Measurements from ENCODE around the gene SLC22A16. TPM values are rescaled to one million over a fixed set of nuclear protein-coding genes. Genes with fewer than 3 reads are reported as not detected.

SLC22A16 gene
- total and polyA plus RNA-seq, 2 experiments from 2014 or later: not detected

DNA sequence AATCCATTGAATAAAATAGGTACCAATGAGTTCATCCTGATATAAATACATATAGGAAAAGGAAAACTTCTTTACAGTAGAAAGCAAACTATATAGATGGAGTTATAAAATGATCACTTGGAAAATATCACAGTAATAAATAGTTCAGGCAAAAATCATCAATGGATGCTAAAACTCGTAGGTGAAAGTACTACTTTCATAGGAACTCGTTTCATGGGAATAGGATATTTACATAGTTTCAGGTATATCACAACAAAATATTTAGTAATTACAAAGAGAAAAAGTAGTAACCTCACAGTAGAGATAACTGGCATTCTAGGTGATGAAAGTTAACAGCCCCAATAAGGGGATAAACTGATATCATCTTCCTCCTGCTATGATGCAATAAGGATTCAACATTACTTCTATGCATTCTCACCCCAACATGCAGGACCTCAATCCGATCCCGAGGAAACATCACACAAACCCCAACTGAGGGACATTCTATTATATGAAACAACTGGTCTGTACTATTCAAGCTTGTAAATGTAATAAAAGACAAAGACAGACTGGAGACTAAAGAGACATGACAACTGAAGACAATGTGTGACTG, 74.7 kb downstream of the SLC22A16 start:
- TF ChIP-seq EZH2phosphoT487 (IDR thresholded peaks at IDR 0.05; ENCODE audit: low read depth, severe bottlenecking, unreplicated experiment) (no peak), EZH2 (IDR thresholded peaks at IDR 0.05; ENCODE audit: borderline replicate concordance) (no peak)
- TF ChIP-seq, protein P1, sequence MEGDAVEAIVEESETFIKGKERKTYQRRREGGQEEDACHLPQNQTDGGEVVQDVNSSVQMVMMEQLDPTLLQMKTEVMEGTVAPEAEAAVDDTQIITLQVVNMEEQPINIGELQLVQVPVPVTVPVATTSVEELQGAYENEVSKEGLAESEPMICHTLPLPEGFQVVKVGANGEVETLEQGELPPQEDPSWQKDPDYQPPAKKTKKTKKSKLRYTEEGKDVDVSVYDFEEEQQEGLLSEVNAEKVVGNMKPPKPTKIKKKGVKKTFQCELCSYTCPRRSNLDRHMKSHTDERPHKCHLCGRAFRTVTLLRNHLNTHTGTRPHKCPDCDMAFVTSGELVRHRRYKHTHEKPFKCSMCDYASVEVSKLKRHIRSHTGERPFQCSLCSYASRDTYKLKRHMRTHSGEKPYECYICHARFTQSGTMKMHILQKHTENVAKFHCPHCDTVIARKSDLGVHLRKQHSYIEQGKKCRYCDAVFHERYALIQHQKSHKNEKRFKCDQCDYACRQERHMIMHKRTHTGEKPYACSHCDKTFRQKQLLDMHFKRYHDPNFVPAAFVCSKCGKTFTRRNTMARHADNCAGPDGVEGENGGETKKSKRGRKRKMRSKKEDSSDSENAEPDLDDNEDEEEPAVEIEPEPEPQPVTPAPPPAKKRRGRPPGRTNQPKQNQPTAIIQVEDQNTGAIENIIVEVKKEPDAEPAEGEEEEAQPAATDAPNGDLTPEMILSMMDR (IDR thresholded peaks at IDR 0.05; ENCODE audit: poor library complexity): no peak
- H3K4me3 ChIP-seq: no peak overlapping the region
- no peaks in the 10 kb centered on the region for H3K9me3 ChIP-seq (ENCODE audit: low read depth)

DNA sequence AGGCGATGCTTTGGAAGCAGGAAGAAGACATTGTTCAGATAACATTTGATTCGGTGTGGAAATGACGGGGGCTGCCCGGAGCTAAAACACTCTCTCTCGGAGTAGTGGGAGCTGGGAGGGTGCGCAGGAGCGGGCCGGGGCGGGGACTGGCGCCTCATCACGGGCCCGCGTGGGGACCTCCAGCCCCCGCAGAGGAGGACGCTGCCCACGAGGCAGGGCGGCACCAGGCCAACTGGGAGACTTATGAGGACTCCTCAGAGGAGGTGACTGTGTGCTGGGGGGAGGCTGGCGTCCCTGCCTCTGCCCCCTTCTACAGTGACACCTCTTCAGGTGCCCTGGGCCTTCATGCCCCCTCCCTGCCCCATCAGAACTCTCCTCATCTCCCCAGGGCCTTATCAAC, 76.2 kb downstream of the SLC22A16 start:
- Histone ChIP-seq H3K27me3 (no peaks in the 10 kb centered on the region), H3K79me2 (no peaks in the 10 kb centered on the region), H3K4me2 (no peak overlapping the region), H3K4me1 (ENCODE audit: insufficient read depth) (no peaks in the 10 kb centered on the region), H3K9me2 (replicated peaks; ENCODE audit: insufficient read depth) (no peaks in the 10 kb centered on the region), H3K4me3 (no peak overlapping the region), H3K36me3 (replicated peaks; ENCODE audit: insufficient read depth, low read depth) (no peaks in the 10 kb centered on the region), H3K27ac (no peak overlapping the region), H4K20me1 (ENCODE audit: insufficient read depth, poor library complexity, severe bottlenecking) (no peaks in the 10 kb centered on the region), H3K9me3 (ENCODE audit: low read depth) (no peaks in the 10 kb centered on the region), H2AFZ (no peak overlapping the region)
- DNase-seq (ENCODE audit: low spot score): no peak
- TF ChIP-seq EZH2 (IDR thresholded peaks at IDR 0.05; ENCODE audit: borderline replicate concordance): no peak
- TF ChIP-seq EZH2phosphoT487 (IDR thresholded peaks at IDR 0.05; ENCODE audit: low read depth, severe bottlenecking, unreplicated experiment): no peak
- WGBS (ENCODE audit: low lambda C conversion rate, missing lambda C conversion rate): 95% methylated on average over 18 of the region's 18 CpGs

More for the DNA sequence above, 74.7 kb downstream of the SLC22A16 start:
- no peak for DNase-seq (ENCODE audit: low spot score)
- no peaks in the 10 kb centered on the region for H3K36me3 ChIP-seq (replicated peaks; ENCODE audit: insufficient read depth, low read depth)
- H3K27ac ChIP-seq: no peak overlapping the region
- H2AFZ ChIP-seq: no peak overlapping the region
- no peak overlapping the region for H3K4me2 ChIP-seq
- H3K9me2 ChIP-seq (replicated peaks; ENCODE audit: insufficient read depth): no peaks in the 10 kb centered on the region
- no peaks in the 10 kb centered on the region for H4K20me1 ChIP-seq (ENCODE audit: insufficient read depth, poor library complexity, severe bottlenecking)
- no peaks in the 10 kb centered on the region for H3K27me3 ChIP-seq
- no peaks in the 10 kb centered on the region for H3K4me1 ChIP-seq (ENCODE audit: insufficient read depth)
- WGBS (ENCODE audit: low lambda C conversion rate, missing lambda C conversion rate): 83% methylated on average over 4 of the region's 4 CpGs
- H3K79me2 ChIP-seq: no peaks in the 10 kb centered on the region

DNA sequence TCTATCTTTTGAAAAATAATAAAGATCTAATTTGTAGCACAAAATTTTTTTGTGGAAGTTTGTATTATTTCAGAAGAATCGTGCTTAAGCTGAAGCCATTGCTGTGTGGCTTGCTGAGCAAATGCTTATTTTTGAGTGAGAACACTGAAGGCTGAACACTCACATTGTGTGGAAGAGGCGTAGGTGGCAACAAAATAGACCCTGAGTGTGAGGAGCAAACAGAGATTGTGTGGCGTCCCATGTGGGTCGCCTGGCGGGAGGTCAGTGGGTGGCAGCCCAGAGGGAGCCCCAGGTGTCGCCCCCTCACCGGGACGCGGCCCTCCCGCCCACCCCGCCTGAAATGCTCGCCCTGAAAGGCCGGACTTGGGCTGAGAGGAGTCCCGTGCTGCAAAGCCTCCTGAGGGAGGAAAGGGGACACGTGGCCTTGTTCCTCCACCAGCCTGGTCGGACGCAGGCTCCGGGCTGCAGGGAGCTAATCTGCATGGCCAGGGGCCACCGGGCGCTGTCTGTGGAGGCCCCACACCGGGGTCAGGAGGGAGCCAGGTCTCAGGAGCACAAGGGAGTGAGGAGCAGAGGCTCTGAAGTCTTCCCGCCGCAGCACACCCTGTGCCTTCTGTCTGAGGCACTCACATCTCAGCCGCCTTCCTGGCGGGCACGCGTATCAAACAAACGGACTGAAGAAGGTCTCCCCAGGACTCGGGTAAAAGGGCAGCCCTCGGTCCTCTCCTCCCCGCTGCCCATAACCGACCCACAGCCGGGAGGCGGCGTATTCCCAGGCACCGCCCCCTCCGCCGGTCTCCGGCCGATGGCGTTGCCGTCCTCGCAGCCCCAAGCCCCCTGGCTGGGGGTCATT, 77.0 kb downstream of the SLC22A16 start:
- H2AFZ ChIP-seq: no peak overlapping the region
- TF ChIP-seq EZH2phosphoT487 (IDR thresholded peaks at IDR 0.05; ENCODE audit: low read depth, severe bottlenecking, unreplicated experiment) (no peak), EZH2 (IDR thresholded peaks at IDR 0.05; ENCODE audit: borderline replicate concordance) (no peak)
- TF ChIP-seq, protein P1 (IDR thresholded peaks at IDR 0.05; ENCODE audit: poor library complexity): no peak
- no peak for DNase-seq (ENCODE audit: low spot score)
- no peak overlapping the region for H3K4me3 ChIP-seq
- no peaks in the 10 kb centered on the region for H3K9me3 ChIP-seq (ENCODE audit: low read depth)
- 95% methylated on average over 31 of the region's 43 CpGs for WGBS (ENCODE audit: low lambda C conversion rate, missing lambda C conversion rate)
- H3K4me1 ChIP-seq (ENCODE audit: insufficient read depth): no peaks in the 10 kb centered on the region
- no peaks in the 10 kb centered on the region for H3K79me2 ChIP-seq
- H3K27ac ChIP-seq: no peak overlapping the region
- no peaks in the 10 kb centered on the region for H3K36me3 ChIP-seq (replicated peaks; ENCODE audit: insufficient read depth, low read depth)
- H3K27me3 ChIP-seq: no peaks in the 10 kb centered on the region
- H3K4me2 ChIP-seq: no peak overlapping the region
- no peaks in the 10 kb centered on the region for H4K20me1 ChIP-seq (ENCODE audit: insufficient read depth, poor library complexity, severe bottlenecking)
- no peaks in the 10 kb centered on the region for H3K9me2 ChIP-seq (replicated peaks; ENCODE audit: insufficient read depth)

DNA sequence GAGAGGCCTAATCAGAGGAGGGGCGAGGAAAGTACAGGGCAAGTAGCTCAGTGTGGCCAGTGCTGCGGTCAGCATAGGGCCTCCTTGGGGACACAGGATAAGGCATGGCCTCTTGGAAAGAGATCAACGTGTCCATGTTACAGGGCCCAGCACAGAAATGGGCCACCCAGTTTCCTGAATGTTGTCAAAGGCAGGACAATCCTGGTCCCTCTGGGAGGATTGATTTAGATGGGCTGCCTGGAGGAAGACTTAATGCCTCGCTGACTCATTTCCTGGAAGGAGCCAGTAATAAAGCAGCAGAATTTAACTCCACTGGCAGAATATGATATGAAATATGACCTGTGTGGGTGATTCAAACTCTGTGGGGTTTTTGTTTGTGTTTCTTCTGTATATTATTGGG, 77.6 kb downstream of the SLC22A16 start:
- H3K27me3 ChIP-seq: no peaks in the 10 kb centered on the region
- no peaks in the 10 kb centered on the region for H4K20me1 ChIP-seq (ENCODE audit: insufficient read depth, poor library complexity, severe bottlenecking)
- no peak for DNase-seq (ENCODE audit: low spot score)
- no peak overlapping the region for H3K4me2 ChIP-seq
- H3K9me3 ChIP-seq (ENCODE audit: low read depth): no peaks in the 10 kb centered on the region
- H3K9me2 ChIP-seq (replicated peaks; ENCODE audit: insufficient read depth): no peaks in the 10 kb centered on the region
- H3K27ac ChIP-seq: no peak overlapping the region
- H3K4me1 ChIP-seq (ENCODE audit: insufficient read depth): no peaks in the 10 kb centered on the region
- no peak overlapping the region for H3K4me3 ChIP-seq
- H3K79me2 ChIP-seq: no peaks in the 10 kb centered on the region
- no peak for TF ChIP-seq EZH2 (IDR thresholded peaks at IDR 0.05; ENCODE audit: borderline replicate concordance)
- TF ChIP-seq, protein P1 (IDR thresholded peaks at IDR 0.05; ENCODE audit: poor library complexity): no peak
- no peak for TF ChIP-seq EZH2phosphoT487 (IDR thresholded peaks at IDR 0.05; ENCODE audit: low read depth, severe bottlenecking, unreplicated experiment)
- H2AFZ ChIP-seq: no peak overlapping the region
- H3K36me3 ChIP-seq (replicated peaks; ENCODE audit: insufficient read depth, low read depth): no peaks in the 10 kb centered on the region
- 80% methylated on average over 4 of the region's 4 CpGs for WGBS (ENCODE audit: low lambda C conversion rate, missing lambda C conversion rate)
